Activated naive CD8-positive, alpha-beta T cell treated with anti-CD3 and anti-CD28 coated beads, Interleukin-2, amount 50 U/mL, for 16 hours (primary cell): ENCODE measurements around the gene SCGB1C2.
A peak's percentile ranks its signal among the peaks of the same experiment; 100 is the strongest.
"Not testable (repeated sequence)": the region's sequence is repeated elsewhere in the genome, so short reads cannot be mapped to it uniquely, and the experiment has no call there.

ENCODE experiments used
- DNase-seq: peaks from one replicate; pipeline ENCODE4 v3.0.0-alpha.2; 2020; ENCODE audit warnings: low read depth, low spot score

The SCGB1C2 gene

DNA sequence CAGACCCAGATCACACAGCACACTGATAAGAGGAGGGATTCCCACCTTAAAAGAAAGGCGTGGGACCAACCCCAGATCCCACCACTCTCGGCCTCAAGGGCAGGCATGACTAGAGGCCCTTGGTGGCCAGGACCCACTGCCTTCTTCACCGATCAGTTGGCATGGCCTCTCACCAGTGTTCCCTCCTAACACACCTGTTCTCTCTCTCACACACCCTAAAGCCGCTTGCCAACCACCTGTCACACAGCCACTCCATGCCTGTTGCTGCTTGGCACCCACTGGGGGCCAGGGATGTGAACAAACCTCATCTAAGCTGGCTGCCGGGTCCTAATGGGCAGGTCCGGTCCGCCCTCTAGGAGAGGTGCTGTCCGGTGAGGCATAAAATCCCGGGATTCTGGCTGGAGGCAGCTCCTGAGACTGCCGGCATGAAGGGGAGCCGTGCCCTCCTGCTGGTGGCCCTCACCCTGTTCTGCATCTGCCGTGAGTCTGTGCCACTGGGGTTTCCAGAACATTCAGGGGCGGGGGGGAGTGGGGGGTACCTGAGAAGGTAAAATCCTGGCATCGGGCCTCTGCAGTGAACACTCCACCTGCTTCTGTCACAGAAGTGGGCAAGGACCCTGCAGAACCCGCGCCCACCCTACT, at the start of gene SCGB1C2:
Gene SCGB1C2, plus strand, starts transcription at position 404 of the 642 bp plus-strand sequence. Its CDS starts 22 bp downstream, at position 426.
- not testable (repeated sequence) for DNase-seq

DNA sequence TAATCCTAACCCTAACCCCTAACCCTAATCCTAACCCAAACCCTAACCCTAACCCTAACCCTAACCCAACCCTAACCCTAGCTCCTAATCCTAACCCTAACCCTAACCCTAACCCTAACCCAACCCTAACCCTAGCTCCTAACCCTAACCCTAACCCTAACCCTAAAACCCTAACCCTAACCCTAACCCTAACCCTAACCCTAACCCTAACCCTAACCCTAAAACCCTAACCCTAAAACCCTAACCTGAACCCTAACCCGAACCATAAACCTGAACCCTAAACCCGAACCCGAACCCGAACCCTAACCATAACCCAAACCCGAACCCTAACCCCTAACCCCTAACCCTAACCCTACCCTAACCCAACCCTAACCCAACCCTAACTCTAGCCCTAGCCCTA, 24.3 kb upstream of the SCGB1C2 start:
- DNase-seq = not testable (repeated sequence)

DNA sequence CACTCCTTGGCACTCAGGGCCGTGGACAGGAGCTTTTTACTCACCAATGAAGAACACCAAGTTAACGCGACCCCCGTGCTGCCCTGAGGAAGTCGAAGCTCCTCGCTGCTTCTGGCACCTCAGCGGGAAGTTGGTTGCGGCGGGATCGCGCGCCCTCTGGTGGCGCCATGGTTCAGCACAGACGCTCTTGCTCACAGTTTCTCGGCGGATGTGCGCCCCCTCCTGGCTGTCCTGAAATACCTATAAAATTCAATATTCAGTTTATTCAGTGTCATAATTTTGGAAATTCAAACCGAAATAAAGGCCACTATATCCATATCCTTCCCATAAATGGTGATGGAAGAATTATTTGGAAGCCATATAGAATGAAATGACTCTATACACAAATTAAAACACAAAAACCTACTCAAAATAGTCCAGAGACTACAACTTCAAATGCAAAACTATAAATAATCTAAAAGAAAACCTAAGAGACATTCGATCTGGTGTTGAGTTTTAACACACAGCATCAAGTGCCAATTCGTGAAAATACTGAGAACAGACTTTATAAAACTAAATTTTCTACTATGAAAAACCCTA, 18.9 kb upstream of the SCGB1C2 start:
- peak; percentile 30 for DNase-seq

- not testable (repeated sequence) for DNase-seq
Observed at GRCh38 chr17:133932-134331, 3.4 kb upstream of the SCGB1C2 start.

- DNase-seq = not testable (repeated sequence)
Observed at GRCh38 chr17:134332-134785, 3.0 kb upstream of the SCGB1C2 start.

DNA sequence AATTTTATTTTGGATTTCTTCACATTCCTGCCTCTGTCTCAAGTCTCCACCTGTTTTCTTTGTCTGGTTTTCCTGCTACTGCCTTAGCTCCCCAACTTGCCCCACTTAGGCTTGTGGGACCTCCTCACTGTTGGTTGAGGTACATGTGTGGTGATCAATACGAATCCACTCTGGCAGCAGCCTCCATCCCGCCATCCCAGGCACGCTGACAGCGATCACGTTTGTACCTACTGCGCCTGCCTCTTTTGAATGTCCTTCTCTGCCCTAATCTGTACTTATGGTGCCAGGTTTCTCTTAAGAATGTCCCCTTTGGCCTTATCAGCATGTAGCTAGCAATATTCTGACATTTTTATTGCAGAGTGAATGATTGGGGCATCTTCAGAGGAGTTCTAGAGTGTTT, 2.3 kb upstream of the SCGB1C2 start:
- not testable (repeated sequence) for DNase-seq

DNA sequence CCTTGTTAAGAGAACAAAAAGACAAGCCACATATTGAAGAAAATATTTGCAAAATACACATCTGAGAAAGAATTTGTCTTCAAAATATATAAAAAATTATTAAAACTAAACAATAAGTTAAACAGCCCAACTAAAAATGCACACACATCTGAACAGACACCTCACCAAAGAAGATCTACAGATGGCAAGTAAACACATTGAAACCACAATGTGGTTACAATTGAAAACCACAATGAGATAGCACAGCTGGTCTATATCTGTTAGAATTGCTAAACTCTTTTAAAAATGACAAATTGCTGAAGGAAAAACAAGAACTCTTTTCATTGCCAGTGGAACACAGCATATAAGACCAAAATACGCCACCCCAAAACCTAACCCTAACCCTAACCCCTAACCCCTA, 1.5 kb upstream of the SCGB1C2 start:
- DNase-seq = not testable (repeated sequence)

DNA sequence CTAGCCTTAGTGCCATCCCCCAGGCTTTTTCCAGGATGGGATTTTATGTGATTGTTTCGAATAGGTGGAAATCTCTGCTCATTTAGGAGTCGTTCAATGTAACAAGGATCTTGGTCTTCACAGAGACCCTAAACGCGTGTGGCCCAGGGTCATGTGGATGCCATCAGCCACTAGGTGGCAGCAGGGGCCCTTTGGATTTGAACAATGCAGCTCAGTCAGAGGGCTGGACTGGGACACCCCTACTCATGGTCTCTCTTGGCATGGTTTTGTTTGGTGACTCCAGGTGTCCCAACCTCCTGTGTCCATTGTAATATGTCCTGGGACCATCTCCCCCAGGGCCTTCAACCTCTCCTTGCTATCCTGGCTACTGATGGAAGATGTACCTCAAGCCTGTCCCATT, 838 bp upstream of the SCGB1C2 start:
- DNase-seq = peak; percentile 42

GRCh38 chr17:139401-140205, 2.2 kb downstream of the SCGB1C2 start:
- not testable (repeated sequence) for DNase-seq

DNA sequence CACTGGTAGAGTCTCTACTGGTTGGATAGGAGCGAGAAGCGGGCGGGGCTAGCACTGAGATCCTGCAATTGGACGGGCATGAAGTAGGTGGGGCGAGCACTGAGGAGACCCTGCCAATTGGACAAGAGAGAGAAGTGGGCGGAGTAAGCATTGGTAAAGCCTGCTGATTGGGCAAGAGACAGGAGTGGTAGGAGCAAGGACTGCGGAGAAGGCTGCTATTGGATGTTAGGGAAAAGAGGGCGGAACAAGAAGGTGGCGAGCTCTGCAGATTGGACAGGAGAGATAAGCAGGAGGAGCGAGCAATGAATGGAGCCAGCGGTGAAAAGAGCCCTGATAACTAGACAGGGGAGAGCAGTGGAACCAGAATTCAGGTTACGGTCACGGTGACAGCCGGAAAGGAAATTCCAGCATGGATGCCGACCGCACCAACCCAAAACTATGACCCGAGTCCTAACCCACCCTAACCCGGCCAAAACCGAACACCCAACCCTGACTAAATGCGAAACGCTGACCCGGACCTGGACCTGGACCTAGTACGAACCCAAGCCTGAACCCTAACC, 4.8 kb downstream of the SCGB1C2 start:
- DNase-seq = no peak

- no peak for DNase-seq
Observed at GRCh38 chr17:142876-143784, 5.8 kb downstream of the SCGB1C2 start.

DNA sequence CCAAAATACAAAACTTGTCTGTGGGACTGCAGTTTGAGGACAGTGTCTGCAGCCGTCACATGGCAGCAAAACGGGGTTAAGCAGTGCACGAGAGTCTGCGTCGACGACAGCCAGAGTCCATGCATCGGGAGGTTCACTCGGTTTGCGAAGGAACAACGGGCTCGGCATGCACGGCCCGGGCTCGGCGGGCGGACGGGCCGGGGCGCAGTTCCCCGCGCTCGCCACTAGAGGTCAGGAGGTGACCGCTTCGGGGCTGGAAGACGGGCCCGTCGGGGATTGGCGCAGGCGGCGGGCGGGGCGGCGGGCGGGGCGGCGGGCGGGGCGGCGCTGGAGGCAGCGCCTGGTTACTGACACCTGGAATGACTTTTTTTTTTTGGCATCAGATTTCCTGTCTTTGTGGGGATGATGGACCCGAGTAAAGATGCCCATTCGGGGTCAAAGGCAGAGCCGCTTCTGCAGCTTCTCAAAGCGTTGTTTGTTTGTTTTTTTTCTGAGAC, 6.5 kb downstream of the SCGB1C2 start:
- peak; percentile 79 for DNase-seq

DNA sequence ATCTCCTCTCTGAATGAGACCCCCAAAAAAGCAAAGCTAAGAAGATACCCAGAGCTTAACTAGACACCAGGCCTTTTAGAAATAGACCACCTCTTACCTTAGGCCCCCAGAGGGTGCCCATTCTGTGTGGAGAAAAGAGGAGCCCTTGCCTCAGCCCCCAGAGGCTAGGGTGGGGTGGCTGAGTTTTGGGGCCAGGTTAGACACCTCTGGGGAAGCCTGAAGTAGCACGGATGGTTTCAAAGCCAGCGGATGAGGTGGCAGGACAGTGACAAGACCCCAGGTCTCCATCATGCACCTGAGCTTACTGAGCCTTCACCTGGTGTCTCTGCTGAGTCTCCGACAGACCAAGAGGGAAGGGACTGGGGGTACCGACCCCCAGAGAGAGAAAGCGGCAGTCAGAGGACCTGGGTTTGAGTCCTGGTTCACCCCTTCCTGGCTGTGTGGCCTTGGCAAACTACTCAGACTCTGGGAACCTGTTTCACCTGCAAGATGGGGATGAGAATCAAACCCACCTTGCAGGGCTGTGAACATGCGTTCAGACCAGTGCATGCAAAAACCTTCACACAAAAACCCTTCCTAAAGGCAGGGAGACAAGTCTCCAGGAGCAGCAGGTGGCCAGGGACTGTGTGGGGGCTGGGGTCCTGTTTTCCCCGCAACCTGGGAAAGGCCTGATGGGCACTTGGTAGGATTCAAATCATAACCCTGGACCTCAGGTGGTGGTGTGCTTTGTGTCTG, 7.7 kb downstream of the SCGB1C2 start:
- DNase-seq = no peak

GRCh38 chr17:145671-146541, 8.5 kb downstream of the SCGB1C2 start:
- DNase-seq = no peak

DNA sequence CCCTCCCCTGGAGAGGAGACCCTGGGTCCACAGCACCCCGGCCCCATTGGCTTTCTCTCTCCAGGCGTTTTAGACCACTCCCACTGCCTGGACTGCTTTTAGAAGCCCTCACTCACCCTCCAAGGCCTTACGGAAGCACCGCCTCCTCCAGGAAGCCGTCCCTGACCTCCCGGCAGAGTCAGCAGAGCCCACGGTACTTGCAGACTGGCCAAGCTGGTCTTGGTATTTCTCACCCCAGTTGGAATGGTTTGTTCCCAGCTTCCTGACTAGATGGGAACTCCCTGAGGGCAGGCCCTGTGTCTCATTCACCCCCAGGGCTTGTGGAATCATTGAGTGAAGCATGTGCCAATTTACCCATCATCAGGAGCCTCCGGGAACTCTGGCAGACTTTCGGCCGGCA, 9.2 kb downstream of the SCGB1C2 start:
- DNase-seq = no peak

GRCh38 chr17:146983-147761, 9.8 kb downstream of the SCGB1C2 start:
- DNase-seq = no peak

DNA sequence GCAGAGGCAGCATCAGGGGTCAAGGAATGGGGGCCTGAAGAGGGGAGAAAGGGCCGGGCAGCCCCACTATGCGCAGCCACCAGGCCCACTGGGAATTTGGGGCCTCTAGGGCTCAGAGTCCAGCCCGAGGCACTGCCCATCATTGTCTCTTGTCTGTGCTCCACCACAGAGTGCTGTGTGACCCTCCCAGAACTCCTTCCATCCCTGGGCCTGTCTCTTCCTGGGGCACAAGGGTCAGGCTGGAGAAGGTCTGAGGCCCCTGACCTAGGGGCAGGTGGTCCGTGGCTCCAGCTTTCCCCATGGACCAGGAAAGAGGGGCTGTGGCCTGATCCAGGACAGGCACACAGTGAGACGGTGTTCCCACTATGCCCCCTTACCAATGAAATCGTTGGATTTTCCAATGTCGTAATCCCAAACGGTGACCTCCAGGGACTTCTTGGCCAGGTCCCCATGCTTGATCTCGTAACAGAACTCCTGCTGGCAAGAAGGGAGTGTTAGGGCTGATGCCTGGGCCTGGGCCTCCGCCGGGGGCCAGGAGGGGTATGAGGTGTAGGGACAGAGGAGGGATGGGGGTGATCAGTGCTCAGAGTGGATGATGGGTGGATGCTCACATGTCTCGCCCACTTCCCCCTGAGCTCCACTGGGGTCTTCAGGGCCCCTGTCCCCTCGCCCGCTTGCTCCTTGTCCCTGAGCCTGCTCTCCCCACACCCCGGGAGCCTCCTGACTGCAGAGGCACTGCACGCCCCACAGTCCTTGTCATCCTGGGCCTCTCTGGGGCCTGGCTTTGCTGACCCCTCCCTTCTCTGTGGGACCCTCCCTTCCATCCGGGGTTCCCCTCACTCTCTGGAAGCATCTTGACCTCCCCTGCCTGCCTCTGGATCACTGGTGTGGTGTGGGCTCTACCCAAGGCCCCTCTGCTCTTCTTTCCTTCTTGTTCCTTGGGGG, 10.7 kb downstream of the SCGB1C2 start:
- DNase-seq = no peak
